KMS-11 (cell line): ENCODE measurements around the gene MS4A10.

Experiments
- H2AFZ ChIP-seq: fragments of 200-600 bp; sonication (generic); 2 replicates; pipeline ENCODE4 v1.6.1; 2016; ENCODE audit warnings: antibody characterized with exemption, mixed run types, low read depth
- H3K27ac ChIP-seq: fragments of 200-600 bp; sonication (generic); 2 replicates; pipeline ENCODE4 v1.6.1; 2016; ENCODE audit warnings: mild to moderate bottlenecking, mixed run types
- H3K27me3 ChIP-seq: fragments of 200-600 bp; sonication (generic); 2 replicates; pipeline ENCODE4 v1.6.1; 2017; ENCODE audit warnings: mild to moderate bottlenecking, low read depth, mixed run types, moderate library complexity; ENCODE audit not compliant: insufficient read depth
- H3K36me3 ChIP-seq: fragments of 200-600 bp; sonication (generic); 2 replicates; pipeline ENCODE4 v1.6.1; 2017; ENCODE audit warnings: mild to moderate bottlenecking, mixed run types; ENCODE audit not compliant: insufficient read depth
- H3K4me1 ChIP-seq: fragments of 200-600 bp; sonication (generic); 2 replicates; pipeline ENCODE4 v1.6.1; 2016; ENCODE audit warnings: mild to moderate bottlenecking, low read depth, mixed run types; ENCODE audit not compliant: poor library complexity, severe bottlenecking
- H3K4me2 ChIP-seq: fragments of 200-600 bp; sonication (generic); 2 replicates; pipeline ENCODE4 v1.7.0; 2016; ENCODE audit warnings: mild to moderate bottlenecking, mixed run types
- H3K4me3 ChIP-seq: fragments of 200-600 bp; sonication (generic); IDR thresholded peaks from 2 replicates; pipeline ENCODE4 v1.6.1; 2017; ENCODE audit warnings: low read depth, low read length, mixed read lengths; ENCODE audit not compliant: insufficient read depth
- H3K79me2 ChIP-seq: fragments of 200-600 bp; sonication (generic); 2 replicates; pipeline ENCODE4 v1.6.1; 2016; ENCODE audit warnings: low read depth, mixed run types; ENCODE audit not compliant: insufficient read depth
- H3K9ac ChIP-seq: fragments of 200-600 bp; sonication (generic); 2 replicates; pipeline ENCODE4 v1.6.1; 2016; ENCODE audit warnings: mild to moderate bottlenecking, mixed run types
- H4K20me1 ChIP-seq: fragments of 200-600 bp; sonication (generic); 2 replicates; pipeline ENCODE4 v1.6.1; 2016; ENCODE audit warnings: mild to moderate bottlenecking, mixed run types; ENCODE audit not compliant: insufficient read depth
- CTCF ChIP-seq: fragments of 200-600 bp; sonication (generic); conservative IDR thresholded peaks from 2 replicates; pipeline ENCODE4 v1.6.1; 2017; ENCODE audit warnings: low read depth, mild to moderate bottlenecking, antibody characterized with exemption, low read length, moderate library complexity, mixed read lengths

The MS4A10 gene

GRCh38 chr11:60782393-60783140 lies 2.6 kb upstream of the MS4A10 start:
- H3K4me2 ChIP-seq: no peak overlapping the region
- H2AFZ ChIP-seq: no peak overlapping the region
- no peak overlapping the region for H3K4me3 ChIP-seq
- no peak overlapping the region for H3K27ac ChIP-seq
- H3K27me3 ChIP-seq: no peaks in the 10 kb centered on the region
- H4K20me1 ChIP-seq: no peaks in the 10 kb centered on the region
- no peaks in the 10 kb centered on the region for H3K4me1 ChIP-seq
- no peaks in the 10 kb centered on the region for H3K36me3 ChIP-seq
- TF ChIP-seq CTCF: no peak
- no peak overlapping the region for H3K9ac ChIP-seq
- H3K79me2 ChIP-seq: no peaks in the 10 kb centered on the region

GRCh38 chr11:60783141-60783484 lies 2.0 kb upstream of the MS4A10 start:
- Histone ChIP-seq H3K4me1 (no peaks in the 10 kb centered on the region), H3K4me2 (no peak overlapping the region), H4K20me1 (no peaks in the 10 kb centered on the region), H2AFZ (no peak overlapping the region), H3K27me3 (no peaks in the 10 kb centered on the region), H3K4me3 (no peak overlapping the region), H3K79me2 (no peaks in the 10 kb centered on the region), H3K9ac (no peak overlapping the region), H3K36me3 (no peaks in the 10 kb centered on the region), H3K27ac (no peak overlapping the region)
- TF ChIP-seq CTCF: no peak

GRCh38 chr11:60783911-60784310 lies 1.2 kb upstream of the MS4A10 start:
- Histone ChIP-seq H3K79me2 (no peaks in the 10 kb centered on the region), H2AFZ (no peak overlapping the region), H3K27me3 (no peaks in the 10 kb centered on the region), H3K36me3 (no peaks in the 10 kb centered on the region), H3K4me1 (no peaks in the 10 kb centered on the region), H3K4me2 (no peak overlapping the region), H3K9ac (no peak overlapping the region), H4K20me1 (no peaks in the 10 kb centered on the region), H3K27ac (no peak overlapping the region), H3K4me3 (no peak overlapping the region)
- TF ChIP-seq CTCF: no peak

GRCh38 chr11:60785806-60786361 lies 751 bp downstream of the MS4A10 start:
- Histone ChIP-seq H3K4me1 (no peaks in the 10 kb centered on the region), H3K27me3 (no peaks in the 10 kb centered on the region), H4K20me1 (no peaks in the 10 kb centered on the region), H2AFZ (no peak overlapping the region), H3K79me2 (no peaks in the 10 kb centered on the region), H3K4me2 (no peak overlapping the region), H3K9ac (no peak overlapping the region), H3K27ac (no peak overlapping the region), H3K4me3 (no peak overlapping the region), H3K36me3 (no peaks in the 10 kb centered on the region)
- no peak for TF ChIP-seq CTCF
